NCI-H1417 (cell line): ENCODE measurements around the gene RBBP5.
A peak's percentile ranks its signal among the peaks of the same experiment; 100 is the strongest.
"Not testable (repeated sequence)": the region's sequence is repeated elsewhere in the genome, so short reads cannot be mapped to it uniquely, and the experiment has no call there.

Source experiments
- DNase-seq, 3 experiments: peaks; one replicate each; lab custom pipeline; 2025; lab: John Stamatoyannopoulos, UW

RBBP5 gene, protein sequence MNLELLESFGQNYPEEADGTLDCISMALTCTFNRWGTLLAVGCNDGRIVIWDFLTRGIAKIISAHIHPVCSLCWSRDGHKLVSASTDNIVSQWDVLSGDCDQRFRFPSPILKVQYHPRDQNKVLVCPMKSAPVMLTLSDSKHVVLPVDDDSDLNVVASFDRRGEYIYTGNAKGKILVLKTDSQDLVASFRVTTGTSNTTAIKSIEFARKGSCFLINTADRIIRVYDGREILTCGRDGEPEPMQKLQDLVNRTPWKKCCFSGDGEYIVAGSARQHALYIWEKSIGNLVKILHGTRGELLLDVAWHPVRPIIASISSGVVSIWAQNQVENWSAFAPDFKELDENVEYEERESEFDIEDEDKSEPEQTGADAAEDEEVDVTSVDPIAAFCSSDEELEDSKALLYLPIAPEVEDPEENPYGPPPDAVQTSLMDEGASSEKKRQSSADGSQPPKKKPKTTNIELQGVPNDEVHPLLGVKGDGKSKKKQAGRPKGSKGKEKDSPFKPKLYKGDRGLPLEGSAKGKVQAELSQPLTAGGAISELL

DNA sequence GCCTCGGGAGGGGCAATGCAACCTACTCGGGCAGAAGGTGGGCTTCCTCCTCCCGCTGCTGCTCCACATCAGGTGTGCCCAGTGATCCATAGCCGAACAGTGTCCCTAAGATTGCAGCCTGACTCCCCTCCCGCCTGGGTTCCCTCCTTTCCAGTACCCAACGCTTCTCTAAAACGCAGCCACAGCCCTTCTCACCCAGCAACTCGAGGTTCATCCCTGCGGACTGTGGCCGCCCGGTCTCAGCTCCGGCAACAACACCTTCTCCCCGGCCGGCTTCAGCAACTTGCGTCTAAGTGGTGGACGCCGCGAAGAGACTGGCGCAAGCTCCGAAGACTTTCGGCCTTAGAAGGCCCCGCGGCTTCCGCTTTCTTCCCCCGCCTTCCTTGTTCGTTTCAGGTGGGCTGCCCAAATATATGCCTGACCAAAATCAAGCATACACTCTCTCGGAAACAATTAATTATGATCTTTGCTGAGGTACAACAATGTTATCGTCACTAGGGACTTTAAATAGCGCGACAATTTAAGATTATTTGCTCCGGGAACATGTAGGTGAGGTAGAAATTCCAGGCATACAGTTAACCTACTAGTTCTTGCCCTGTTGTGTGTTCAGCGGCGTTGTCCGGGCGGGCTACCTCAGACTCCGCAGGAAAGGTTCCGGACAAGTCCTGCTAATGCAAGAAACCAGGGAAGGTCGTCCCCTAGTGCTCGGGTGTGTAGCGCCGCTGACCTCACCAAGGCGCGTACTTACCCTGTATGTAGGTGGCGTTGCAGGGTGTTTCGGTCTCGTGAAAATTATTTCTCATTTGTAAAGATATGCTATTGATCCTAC, at the start of gene RBBP5:
TSS of gene RBBP5 (minus strand) at position 319 of the 829 bp plus-strand sequence. CDS start at position 214, 105 bp downstream.
- DNase-seq = peak; percentile 99 to 100 (median 100)

DNA sequence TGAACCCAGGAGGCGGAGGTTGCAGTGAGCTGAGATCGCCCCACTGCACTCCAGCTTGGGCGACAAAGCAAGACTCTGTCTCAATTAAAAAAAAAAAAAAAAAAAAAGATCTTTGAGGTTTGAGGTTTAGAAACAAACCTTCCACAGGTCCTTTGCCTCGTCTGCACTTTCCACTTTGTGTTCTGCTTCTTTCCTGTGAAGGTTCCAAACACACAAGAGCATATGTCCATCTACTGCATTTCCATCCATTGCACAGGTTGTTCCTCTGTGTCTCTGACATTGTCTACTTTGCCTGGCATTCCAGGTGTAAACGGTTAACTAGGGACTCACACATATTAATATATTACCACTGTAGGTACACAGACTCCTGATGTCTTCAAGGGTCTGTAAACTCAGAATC, 49.6 kb upstream of the RBBP5 start:
- DNase-seq = no peak

DNA sequence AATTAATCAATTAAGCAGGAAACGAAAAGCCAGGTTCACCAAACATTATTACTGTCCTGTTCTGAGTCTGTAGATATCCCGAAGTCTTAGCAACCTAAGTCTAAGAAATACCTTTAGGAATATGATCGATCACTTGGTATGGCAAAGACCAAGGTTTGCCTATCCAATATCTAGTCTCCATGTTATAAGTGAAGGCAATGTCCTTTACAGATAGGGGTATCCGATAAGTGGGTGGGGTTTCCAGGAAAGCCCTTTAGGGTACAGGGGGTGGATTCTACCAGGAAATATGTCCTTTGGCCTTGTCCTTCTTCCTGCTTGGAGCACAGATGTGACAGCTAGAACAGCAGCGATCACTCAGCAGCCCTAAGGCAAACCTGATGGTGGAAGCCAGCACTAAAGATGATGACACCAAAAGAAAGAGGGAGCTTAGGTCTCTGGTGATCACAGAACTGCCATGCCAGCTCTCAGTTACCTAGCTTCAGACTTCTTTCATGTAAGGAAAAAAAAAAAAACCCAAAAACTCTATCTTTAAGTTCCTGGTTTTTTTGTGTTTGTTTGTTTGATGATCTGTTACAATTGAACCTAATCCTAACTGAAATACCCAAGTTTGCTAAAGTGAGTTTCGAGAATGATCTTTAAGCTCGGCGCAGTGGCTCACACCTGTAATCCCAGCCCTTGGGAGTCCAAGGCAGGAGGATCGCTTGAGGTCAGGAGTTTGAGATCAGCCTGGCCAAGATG, 48.9 kb upstream of the RBBP5 start:
- DNase-seq = no peak

DNA sequence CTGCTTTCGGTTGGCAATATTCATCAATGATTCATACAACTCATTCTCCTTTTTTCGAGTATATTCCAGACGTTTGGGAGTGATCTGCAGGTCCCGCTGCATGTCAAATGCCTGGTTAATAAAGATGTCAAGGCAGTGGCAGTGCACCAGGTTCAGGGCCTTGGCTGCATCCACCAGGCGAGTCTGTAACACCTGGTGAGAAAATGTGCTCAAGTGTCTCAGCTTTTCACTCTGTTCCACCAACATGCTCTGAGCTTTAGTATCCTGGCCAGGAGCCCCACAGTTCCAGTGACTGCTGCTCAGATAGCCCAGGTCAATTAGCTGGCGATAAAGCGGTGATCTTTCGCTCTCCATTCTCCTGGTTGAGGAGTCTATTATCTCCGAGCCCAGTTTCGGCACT, 47.5 kb upstream of the RBBP5 start:
- DNase-seq = no peak

DNA sequence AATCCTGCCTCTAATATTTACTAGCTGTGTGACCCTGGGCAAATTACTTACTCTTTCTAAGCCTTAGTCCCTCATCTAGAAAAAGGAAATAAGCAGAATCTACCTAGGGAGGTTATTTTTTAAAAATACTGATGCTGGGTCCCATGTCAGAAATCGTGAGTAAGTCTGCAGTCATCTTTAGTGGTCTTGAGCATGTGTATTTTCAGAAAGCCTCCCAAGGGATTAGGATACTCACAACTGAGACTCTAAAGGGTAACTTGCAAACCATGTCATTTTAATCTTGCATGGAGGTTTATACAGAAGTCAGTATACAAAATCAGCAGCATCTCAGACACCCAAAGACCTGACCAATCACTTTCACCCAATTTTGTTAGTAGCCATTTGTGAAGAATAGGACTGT, 46.5 kb upstream of the RBBP5 start:
- DNase-seq = no peak

DNA sequence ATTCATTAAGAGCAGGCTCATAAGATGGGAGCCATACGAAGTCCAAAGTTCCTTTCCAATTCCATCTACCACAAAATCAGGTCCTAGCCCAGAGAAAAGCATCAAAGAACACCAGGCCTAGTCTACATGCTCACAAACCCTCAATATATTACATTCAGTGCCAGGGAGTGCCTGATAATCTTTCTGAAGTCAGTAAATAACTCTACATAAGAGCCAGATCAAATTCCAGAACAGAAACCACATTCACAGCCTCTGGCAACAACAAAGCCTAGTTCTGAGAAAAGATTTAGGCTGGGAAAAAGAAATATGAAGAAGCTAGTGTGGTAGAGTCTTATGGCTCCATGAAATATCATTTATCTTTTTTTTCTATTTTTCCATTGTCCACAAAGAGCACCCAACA, 40.5 kb upstream of the RBBP5 start:
- no peak for DNase-seq

DNA sequence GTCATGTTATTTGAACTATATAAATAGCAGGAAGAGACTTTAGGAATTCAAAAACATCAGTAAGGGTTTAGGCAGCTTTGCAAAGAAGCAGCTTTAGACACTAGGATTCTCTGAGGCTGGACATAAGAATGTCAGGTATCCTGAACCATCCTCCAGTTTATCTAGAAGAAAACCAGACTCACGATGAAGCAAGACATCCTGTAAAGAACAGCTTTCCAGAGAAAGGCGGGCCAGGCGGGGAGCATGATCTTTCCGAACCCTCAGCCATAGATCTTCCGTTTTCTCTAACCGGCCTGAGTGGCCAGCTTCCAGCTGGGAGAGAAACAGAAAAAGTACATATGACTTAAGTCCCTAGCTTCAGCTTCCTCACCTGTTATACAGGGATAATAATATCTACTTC, 39.3 kb upstream of the RBBP5 start:
- no peak for DNase-seq

DNA sequence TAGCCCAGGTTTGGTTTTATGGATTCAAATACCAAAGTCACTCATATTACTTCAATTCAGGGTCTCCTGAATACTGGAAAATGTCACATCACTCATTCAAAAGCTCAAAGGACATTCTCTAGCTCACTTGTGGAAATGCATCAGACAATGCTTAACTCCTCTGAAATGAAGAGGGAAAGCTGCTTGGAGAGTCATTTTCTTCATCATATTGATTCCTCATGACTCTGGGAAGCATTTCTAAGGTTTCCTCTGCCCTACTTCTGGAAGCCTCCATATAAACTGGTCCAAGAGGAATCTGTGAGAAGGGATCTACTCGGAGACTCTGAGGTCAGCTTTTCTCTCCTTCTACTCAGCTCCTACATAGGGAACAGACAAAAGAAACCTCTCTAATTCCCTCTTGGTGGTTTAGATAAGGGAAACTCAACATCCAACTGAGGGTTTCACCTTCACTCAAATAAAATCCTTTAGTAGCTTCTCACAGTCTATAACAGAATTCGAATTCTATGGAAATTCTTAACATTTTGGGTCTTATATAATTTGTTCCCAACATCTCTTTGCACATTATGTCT, 36.4 kb upstream of the RBBP5 start:
- no peak for DNase-seq

DNA sequence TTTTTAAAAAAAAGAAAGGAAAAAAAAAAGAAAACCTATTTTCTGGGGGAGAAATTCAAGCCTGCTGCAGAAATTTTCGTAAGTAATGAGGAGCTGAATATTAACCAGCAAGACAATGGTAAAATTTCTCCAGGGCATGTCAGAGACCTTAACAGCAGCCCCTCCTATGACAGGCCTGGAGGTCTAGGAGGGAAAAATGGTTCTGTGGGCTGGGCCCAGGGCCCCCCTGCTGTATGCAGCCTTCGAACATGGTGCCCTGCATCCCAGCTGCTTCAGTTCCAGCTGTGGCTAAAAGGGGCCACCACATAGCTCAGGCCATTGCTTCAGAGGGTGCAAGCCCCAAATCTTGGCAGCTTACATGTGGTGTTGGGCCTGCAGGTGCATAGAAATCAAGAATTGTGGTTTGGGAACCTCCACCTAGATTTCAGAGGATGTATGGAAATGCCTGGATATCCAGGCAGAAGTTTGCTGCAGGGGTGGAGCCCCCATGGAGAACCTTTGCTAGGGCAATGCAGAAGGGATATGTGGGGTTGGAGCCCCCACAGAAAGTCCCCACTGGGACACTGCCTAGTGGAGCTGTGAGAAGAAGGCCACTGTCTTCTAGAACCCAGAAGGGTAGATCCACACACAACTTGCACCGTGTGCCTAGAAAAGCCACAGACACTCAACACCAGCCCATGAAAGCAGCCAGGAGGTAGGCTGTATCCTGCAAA, 34.0 kb upstream of the RBBP5 start:
- not testable (repeated sequence) for DNase-seq

DNA sequence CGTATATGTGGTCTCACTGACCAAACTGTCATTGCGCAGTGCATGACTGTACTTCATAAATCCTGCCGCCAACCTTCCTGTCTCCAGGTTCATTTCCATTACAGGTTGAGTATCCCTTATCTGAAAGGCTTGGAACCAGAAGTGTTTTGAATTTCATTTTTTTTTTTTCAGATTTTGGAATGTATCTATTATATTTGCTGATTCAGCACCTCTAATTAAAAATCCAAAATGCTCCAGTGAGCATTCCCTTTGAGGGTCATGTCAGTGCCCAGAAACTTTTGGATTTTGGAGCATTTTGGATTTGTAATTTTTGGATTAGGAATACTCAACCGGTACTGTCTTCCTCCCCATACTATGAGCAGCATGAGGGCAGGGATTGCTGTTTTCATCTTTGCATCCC, 30.7 kb upstream of the RBBP5 start:
- DNase-seq = no peak

DNA sequence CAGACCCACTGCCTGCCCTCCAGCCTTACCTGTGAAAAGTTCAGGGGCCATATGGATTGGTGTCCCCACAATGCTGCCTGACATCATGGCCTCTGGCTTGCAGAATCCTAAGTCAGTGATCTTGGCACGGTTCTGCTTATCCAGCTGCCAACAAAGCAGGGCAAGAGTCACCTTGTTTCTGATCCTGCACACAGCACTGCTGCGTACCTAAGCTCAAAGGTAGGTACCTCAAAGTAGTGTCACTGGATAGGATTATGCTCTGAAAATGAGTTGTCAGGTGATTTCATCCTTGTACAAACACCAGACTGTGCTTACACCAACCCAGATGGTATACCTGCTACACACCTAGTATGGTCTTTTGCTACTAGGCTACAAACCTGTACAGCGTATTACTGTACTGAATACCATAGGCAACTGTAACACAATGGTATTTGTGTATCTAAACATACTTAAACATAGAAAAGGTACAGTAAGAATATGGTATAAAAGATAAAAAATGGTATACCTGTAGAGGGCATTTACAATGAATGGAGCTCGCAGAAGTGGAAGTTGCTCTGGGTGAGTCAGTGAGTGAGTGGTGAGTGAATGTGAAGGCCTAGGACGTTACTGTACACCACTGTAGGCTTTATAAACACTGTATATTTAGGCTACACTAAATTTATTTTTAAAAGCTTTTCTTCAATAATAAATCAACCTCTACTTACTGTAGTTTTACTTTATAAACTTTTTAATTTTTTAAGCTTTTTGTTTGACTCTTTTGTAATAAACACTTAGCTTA, 29.1 kb upstream of the RBBP5 start:
- no peak for DNase-seq

DNA sequence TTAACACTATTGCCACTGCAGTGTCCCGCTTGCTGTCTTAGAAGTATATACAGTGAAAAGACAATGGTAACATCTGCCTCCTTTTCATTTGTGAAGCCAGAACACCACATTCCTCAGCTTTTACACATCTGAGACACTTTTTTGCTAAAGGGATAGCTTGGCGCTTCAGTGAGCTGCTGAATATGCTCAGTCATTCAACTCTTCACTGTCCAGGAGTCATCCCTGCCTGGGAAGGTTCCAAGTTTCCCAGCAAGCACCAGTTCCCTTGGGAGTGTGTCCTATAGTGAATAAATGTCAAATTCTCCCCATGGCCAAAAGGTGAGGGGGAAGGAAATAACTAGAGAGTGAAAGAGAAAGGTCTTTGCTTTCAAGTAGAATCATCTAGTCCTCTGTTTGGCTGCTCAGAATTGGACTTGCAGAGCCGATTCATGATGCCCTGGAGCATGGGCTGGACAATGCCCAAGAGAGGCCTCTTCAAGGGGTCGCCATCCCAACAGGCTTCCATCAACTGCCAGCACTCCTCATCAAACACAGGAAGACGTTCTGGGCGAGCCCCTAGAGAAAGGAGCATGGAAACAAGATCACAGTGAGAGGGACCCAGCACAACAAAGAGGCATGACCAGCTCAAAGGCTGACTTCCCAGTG, 25.5 kb upstream of the RBBP5 start:
- no peak for DNase-seq

DNA sequence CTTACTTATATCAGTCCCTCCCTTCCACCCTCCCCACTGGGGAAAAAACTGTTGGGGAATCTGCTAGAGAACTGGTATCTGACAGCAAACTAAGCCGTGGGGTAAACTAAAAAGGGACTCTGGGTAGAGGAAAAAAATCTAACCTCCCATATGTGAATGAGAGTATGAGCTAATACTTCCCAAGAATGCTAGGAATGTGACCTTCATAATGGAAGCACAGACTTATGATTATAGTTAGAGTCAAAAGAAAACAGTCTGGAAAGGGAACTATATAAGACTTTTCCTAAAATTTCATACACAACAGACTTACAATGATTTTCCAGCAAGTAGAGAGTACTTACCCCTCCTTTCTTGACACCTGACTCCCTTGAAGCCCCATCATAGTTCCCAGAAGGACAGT, 23.0 kb upstream of the RBBP5 start:
- no peak for DNase-seq

DNA sequence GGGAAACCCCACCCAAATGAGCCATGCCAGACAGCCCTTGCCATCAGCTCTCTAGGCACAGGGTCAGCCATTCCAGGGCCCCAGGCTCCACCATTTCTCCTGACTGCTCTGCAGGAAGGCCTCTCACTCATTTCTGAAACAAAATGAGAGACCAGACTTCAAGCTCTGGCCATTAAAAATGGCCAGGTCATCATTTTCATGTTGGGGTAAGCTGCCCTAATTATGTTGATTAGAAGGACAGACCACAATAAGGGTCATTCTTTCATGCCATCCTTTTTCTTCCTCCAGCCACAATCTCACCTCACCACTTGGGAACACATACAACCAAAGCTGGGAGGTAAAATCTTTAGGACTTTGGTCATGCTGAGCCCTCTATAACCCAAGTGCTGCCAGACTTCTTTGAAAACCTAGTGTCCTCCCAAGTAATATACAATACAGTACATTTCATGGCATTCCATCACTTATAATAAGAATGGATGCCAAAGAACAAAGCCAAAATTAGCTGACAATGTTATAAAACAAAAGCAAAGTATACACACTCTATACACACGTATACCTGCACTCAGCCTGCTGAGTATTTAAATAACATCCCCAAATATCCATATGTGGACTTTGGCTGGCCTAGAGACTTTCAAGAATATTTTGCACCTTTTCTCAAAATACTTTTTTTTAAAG, 22.4 kb upstream of the RBBP5 start:
- DNase-seq = no peak

DNA sequence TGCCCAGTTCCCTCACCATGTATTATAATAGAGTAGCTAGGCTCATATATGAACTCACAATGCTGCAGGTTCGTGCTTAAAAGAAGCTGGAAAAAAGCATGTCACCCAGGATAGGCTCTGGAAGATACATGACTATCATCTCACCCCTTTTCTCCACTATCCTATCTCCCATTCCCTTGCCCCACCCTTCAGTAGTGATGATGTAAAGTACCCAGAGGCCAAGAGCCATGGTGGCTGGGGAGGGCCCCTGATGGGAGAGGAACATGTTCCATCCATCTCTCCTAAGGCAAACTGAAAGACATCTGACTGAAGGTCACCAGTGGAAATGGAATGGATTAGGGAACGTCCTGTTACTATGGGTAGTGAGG, 20.3 kb upstream of the RBBP5 start:
- no peak for DNase-seq

DNA sequence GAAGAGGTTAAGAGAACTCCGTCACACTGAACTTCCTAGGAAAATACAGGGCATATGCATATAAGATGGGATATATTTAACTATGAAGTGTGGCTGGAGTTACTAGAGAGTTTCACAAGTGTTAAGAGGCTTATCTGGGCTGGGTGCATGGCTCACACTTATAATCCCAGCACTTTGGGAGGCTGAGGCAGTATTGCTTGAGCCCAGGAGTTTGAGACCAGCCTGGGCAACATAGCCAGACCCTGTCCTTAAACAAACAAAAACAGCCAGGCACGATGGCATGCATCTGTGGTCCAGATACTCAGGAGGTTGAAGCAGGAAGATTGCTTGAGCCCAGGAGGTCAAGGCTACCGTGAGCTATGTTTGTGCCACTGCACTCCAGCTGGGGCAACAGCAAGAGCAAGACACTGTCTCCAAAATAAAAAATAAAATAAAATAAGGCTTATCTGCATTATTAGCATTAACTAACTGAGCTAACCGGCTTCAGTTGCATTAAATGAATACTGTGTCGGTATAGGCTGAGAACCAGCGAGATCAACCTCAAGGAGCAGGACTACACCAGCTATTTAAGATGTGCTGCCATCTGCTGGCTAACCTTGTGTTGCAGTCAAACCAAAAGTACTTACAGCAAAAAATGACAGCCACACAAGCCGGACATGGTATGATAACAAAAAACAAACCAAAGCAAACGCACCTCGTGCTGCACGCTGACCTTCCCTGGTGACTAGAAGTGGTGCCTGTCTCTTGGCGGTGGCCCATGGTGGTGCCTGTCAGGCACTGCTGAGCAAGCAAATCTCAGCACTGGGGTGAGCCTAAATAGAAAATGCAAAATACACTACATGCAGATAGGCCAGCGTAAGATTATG, 19.7 kb upstream of the RBBP5 start:
- peak; percentile 44 to 93 (median 83) for DNase-seq

DNA sequence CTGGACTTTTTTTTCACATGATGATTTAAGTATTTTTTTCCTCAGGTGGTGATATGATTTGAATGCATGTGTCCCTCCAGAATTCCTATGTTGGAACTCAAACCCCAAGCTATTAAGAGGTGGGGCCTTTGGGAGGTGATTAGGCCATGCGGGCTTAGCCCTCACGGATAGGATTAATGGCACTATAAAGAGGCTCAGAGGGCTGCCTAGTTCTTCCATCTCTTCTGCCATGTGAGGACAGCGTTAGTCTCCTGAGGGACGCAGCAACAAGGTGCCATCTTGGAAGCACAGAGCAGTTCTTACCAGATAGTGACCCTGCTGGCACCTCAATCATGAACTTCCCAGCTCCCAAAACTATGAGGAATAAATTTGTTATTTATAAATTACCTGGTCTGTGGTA, 18.3 kb upstream of the RBBP5 start:
- DNase-seq = no peak

DNA sequence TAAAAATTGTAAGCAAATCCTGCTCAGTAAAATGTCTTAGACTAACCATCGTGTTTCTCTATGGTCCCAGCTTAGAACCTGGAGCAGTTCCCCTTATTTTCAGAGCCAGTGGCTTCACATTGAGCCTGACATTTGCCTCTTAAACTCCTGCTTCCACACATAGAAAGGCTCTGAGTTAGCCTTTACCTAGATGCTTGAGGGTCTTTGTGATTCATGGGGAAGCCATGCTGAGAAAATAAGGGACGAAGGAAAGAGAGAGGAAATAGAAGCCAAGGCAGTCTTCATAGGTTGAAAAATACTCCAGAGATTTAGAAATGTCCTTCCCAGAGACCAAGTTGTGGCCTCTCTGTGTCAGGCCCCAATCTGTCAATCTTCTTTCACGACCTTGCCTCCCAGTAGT, 16.1 kb upstream of the RBBP5 start:
- DNase-seq = no peak

DNA sequence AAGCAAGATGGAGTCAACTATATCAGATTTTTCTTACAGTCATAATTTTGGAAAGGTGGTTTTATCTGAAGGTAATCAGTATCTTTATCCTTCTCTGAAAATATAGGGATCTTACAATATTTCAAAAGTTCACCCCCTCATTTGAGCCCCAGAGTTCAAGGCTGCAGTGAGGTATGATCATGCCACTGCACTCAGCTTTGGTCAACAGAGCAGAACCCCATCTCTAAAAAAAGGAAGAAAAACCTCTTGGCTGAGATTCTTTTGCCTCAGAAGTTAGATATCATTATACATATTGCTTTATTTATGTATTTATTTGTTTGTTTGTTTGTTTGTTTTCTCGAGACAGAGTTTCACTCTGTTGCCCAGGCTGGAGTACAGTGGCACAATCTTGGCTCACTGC, 11.5 kb upstream of the RBBP5 start:
- no peak for DNase-seq
